MCF 10A (cell line): ENCODE measurements around the gene DLG2. TPM values are rescaled to one million over a fixed set of nuclear protein-coding genes. Genes with fewer than 3 reads are reported as not detected.
A peak's percentile ranks its signal among the peaks of the same experiment; 100 is the strongest.

Source experiments
- BruUV-seq: library from RNA; stranded (reverse); fragments of 400-500 nt; replicated peaks from 2 replicates; lab custom pipeline; 2021; lab: Mats Ljungman, UMichigan
- CTCF ChIA-PET: fragments of 300-600 bp; sonication (Branson Sonifier 250); formaldehyde crosslinking; extraction: SDS; loops from one replicate; lab custom pipeline; 2021; ENCODE audit warnings: antibody characterized with exemption, inconsistent platforms; lab: Yijun Ruan, JAX
- POLR2A ChIA-PET: fragments of 300-600, 350-650 bp; sonication (Branson Sonifier 250); formaldehyde crosslinking; extraction: SDS; loops from one replicate; lab custom pipeline; 2020; ENCODE audit warnings: antibody characterized with exemption, inconsistent platforms; lab: Yijun Ruan, JAX
- DNase-seq: peaks from one replicate; pipeline ENCODE4 v3.0.0-alpha.2; 2018; ENCODE audit not compliant: unreplicated experiment
- H3K27ac Mint-ChIP-seq: one replicate; pipeline ENCODE4 v1.8.0; 2022; ENCODE audit warnings: mild to moderate bottlenecking, low read depth, mixed read lengths; ENCODE audit not compliant: unreplicated experiment
- H3K27me3 Mint-ChIP-seq: one replicate; pipeline ENCODE4 v1.8.0; 2022; ENCODE audit warnings: mixed read lengths; ENCODE audit not compliant: insufficient read depth, unreplicated experiment
- H3K36me3 Mint-ChIP-seq: one replicate; pipeline ENCODE4 v1.8.0; 2022; ENCODE audit warnings: mild to moderate bottlenecking, moderate library complexity, mixed read lengths; ENCODE audit not compliant: insufficient read depth, unreplicated experiment
- H3K4me1 Mint-ChIP-seq: one replicate; pipeline ENCODE4 v1.8.0; 2022; ENCODE audit warnings: mixed read lengths; ENCODE audit not compliant: insufficient read depth, unreplicated experiment
- H3K4me3 Mint-ChIP-seq: one replicate; pipeline ENCODE4 v1.8.0; 2022; ENCODE audit warnings: mild to moderate bottlenecking, moderate library complexity, mixed read lengths; ENCODE audit not compliant: unreplicated experiment
- H3K9me3 Mint-ChIP-seq: one replicate; pipeline ENCODE4 v1.8.0; 2022; ENCODE audit warnings: mixed read lengths; ENCODE audit not compliant: unreplicated experiment
- intact Hi-C: fragments of 100-400 bp; cut with micrococcal nuclease; formaldehyde crosslinking; loops from 2 replicates; pipeline ENCODE4 v1.14.1; 2022
- total RNA-seq: library from RNA; stranded (reverse); gene quantifications from 2 replicates; pipeline ENCODE4 v1.2.3, GENCODE V29; 2022
- TF ChIP-seq, protein P1 (sequence below): fragments of 200-600 bp; IDR thresholded peaks from one replicate; pipeline ENCODE4 v1.8.0; 2022; ENCODE audit warnings: antibody characterized with exemption, mild to moderate bottlenecking; ENCODE audit not compliant: unreplicated experiment

DLG2 gene
- total RNA-seq, 1 experiment from 2014 or later, result 0.26 TPM

DNA sequence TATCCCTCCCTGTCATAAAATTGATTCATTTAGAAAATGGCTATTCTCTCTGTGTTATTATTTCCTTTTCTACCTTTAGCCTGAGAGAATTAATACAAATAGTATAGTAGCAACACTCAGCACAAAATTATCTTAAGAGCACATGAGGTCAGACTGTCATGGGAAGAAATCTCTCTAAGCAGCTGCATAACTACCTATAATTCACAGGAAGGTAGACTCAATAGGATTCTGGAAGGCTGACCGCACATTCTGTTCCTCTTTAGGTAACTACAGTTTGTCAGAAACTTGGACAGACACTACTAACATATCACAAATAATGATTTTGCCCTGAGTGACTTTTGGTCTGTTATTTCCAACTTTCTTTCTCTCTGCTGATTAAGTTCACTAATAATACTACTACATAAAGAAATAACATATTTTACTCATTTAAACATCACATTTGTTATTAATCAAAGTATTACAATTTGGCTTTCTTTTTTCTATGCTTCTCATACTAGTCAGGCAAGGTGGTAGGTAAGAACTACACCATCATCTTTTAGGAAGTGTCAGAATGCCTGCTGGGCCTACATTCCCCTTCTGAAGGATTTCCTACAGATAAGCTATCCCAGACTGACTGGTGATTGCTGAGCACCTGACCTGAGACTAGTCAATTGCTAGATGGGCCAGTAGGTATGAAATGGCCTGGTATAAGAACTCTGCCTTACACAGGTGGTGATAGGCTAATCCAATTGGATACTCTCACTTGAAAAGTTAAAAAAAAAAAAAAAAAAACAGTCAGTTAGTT lies 325.1 kb downstream of the DLG2 start:
- BruUV-seq, result no TSS peak
- Mint-ChIP-seq H3K36me3 (no peaks in the 10 kb centered on the region), H3K9me3 (peaks cover 7% of the 10 kb centered on the region), H3K4me1 (no peaks in the 10 kb centered on the region), H3K4me3 (no peak overlapping the region), H3K27me3 (peaks cover 21% of the 10 kb centered on the region), H3K27ac (no peak overlapping the region)
- ChIA-PET CTCF (interaction anchor here (0.6 to 0.7 kb wide), 3 partner anchors 14 to 402 kb away, joined by 3 to 5 read pairs (median 5); no protein-coding TSS in a partner anchor), POLR2A (no interaction called here)
- intact Hi-C loops, result no loop called here
- TF ChIP-seq, protein P1, sequence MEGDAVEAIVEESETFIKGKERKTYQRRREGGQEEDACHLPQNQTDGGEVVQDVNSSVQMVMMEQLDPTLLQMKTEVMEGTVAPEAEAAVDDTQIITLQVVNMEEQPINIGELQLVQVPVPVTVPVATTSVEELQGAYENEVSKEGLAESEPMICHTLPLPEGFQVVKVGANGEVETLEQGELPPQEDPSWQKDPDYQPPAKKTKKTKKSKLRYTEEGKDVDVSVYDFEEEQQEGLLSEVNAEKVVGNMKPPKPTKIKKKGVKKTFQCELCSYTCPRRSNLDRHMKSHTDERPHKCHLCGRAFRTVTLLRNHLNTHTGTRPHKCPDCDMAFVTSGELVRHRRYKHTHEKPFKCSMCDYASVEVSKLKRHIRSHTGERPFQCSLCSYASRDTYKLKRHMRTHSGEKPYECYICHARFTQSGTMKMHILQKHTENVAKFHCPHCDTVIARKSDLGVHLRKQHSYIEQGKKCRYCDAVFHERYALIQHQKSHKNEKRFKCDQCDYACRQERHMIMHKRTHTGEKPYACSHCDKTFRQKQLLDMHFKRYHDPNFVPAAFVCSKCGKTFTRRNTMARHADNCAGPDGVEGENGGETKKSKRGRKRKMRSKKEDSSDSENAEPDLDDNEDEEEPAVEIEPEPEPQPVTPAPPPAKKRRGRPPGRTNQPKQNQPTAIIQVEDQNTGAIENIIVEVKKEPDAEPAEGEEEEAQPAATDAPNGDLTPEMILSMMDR, result no peak
- DNase-seq, result no peak

DNA sequence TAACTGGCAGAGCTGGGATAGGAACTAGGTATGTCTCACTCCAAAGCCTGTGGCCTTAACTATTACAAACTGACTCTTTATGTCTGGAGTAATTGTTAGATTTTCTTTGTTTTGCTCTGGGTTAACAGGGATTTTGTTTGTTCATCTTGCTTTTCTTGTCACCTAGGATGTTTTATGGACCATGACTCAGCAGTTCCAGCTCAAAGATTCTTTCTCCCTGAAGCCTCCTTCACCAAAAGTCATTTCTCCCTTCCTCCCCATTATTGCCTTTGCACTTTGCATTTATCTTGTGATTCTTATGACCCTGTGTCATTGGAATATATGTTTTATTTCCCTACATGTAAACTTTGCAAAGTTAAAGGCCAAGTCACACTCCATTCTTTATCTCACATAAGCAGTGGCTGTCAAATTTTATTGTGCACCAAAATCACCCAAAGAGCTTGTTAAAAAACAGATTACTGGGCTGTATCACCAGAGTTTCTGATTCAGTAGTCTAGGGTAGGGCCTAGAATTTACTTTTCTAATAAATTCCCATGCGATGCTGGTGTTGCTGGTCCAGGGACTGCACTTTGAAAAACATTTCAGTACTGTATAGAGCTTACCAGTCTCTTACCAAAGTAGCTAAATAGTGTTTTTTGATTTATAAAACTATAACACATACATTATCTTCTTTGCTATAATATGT lies 327.7 kb downstream of the DLG2 start:
- no TSS peak for BruUV-seq
- TF ChIP-seq, protein P1, result no peak
- Mint-ChIP-seq H3K36me3 (no peaks in the 10 kb centered on the region), H3K4me1 (no peaks in the 10 kb centered on the region), H3K9me3 (peaks cover 7% of the 10 kb centered on the region), H3K27ac (no peak overlapping the region), H3K4me3 (no peak overlapping the region), H3K27me3 (peaks cover 18% of the 10 kb centered on the region)
- DNase-seq, result peak; percentile 1
- CTCF ChIA-PET, result no interaction called here
- POLR2A ChIA-PET, result no interaction called here
- intact Hi-C loops, result no loop called here

DNA sequence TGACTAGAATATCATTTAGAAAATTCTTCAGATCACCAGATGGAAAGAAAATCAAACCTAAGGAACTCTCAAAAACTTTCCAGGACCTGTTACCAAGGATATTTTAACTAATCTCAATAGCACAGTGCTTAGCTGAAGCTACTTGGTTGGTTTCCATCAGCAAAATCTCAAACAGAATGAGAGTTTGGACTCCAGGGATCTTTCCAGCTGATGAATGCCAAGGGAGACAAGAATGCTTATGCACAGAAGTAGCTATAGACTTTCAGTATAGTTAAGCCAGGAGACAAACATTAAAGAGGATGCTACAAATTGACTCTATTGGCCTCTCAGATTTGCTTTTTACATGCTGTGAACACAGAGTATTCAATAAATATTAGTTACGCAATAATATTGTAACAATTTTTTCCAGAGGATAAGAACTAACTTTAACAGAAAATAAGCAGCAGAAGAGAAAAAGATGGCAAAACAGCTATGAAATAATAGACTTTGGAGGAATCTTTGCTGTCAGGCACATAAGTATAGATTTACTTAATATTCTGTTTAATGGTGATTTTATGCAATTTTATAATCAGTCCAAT lies 331.4 kb downstream of the DLG2 start:
- intact Hi-C loops, result no loop called here
- Mint-ChIP-seq H3K4me3 (no peak overlapping the region), H3K4me1 (no peaks in the 10 kb centered on the region), H3K36me3 (no peaks in the 10 kb centered on the region), H3K27ac (no peak overlapping the region), H3K9me3 (peaks cover 15% of the 10 kb centered on the region), H3K27me3 (peaks cover 7% of the 10 kb centered on the region)
- BruUV-seq, result no TSS peak
- ChIA-PET POLR2A (no interaction called here), CTCF (no interaction called here)
- TF ChIP-seq, protein P1, result no peak
- no peak for DNase-seq

DNA sequence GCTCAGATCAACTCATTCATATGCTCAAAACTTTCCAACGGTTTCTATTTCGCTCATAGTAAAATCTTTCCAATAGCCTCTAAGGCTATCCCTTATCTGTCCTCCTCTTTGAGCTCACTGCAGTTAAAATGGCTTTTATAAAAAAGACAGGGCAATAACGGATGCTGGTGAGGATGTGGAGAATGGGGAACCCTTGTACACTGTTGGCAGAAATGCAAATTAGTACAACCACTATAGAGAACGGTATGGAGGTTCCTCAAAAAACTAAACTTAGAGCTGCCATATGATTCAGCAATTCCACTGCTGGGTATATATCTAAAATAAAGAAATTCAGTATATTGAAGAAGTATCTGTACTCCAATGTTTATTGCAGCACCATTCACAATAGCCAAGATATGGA lies 345.6 kb downstream of the DLG2 start:
- ChIA-PET CTCF (interaction anchor here (0.6 to 0.7 kb wide), 2 partner anchors 599 to 1079 kb away, joined by 3 read pairs; no protein-coding TSS in a partner anchor), POLR2A (no interaction called here)
- Mint-ChIP-seq H3K36me3 (no peaks in the 10 kb centered on the region), H3K4me3 (no peak overlapping the region), H3K9me3 (peaks cover 7% of the 10 kb centered on the region), H3K27me3 (peaks cover 15% of the 10 kb centered on the region), H3K4me1 (no peaks in the 10 kb centered on the region), H3K27ac (no peak overlapping the region)
- BruUV-seq, result no TSS peak
- no peak for DNase-seq
- intact Hi-C loops, result no loop called here
- TF ChIP-seq, protein P1, result no peak
